Pancreas (tissue), 10 donors: ENCODE measurements around the gene NR2F6. TPM values are rescaled to one million over a fixed set of nuclear protein-coding genes. Genes with fewer than 3 reads are reported as not detected.

Source experiments
- ATAC-seq, 4 donors: fragments of 200-7000 bp; cut with Tn5 transposase; one replicate each; pipeline versions ENCODE4 v1.8.0 to v1.9.1; 2020; ENCODE audit warnings: mild to moderate bottlenecking in 4 of 4, moderate library complexity in 4 of 4
- DNase-seq, 6 donors: peaks; one replicate each; pipeline ENCODE4 v3.0.0-alpha.2; 2020
- FAIRE-seq: peaks from 2 replicates; lab custom pipeline; 2012; peaks lifted over from hg19 to GRCh38; lab: Jason Lieb, UNC
- H3K27ac ChIP-seq, 4 donors: fragments of 200-600 bp; sonication (generic); 1 replicate in 3 of 4; 2 replicates in 1 of 4; pipeline versions ENCODE4 v1.5.0 to v1.8.0; 2020
- H3K27me3 ChIP-seq, 4 donors: fragments of 200-600 bp; one replicate each; pipeline ENCODE4 v1.8.0; 2021
- H3K36me3 ChIP-seq, 3 donors: fragments of 200-600 bp; sonication (generic) in 1 of 3; one replicate each; pipeline versions ENCODE4 v1.5.0 to v1.8.0; 2020 to 2021
- H3K4me1 ChIP-seq, 3 donors: fragments of 200-600 bp; one replicate each; pipeline ENCODE4 v1.8.0; 2021
- H3K4me3 ChIP-seq, 4 donors: fragments of 200-600 bp; sonication (generic) in 2 of 4; one replicate each; pipeline versions ENCODE4 v1.5.0 to v1.8.0; 2020 to 2021
- H3K9me3 ChIP-seq, 4 donors: fragments of 200-600 bp; one replicate each; pipeline ENCODE4 v1.8.0; 2021
- WGBS, 2 donors: extraction: QIAGEN DNeasy Blood & Tissue Kit; methylation state at CpG; one replicate each; pipeline ENCODE4 v1.1.7; 2013; 5-methylcytosine and 5-hydroxymethylcytosine counted together
- intact Hi-C, 3 donors: fragments of 100-400 bp; cut with DNase I; formaldehyde crosslinking; loops; one replicate each; pipeline versions ENCODE4 v1.11.1 to v1.14.2; 2022
- polyA plus RNA-seq, 2 donors: library from polyadenylated mRNA; stranded (reverse); fragments of 200-250 nt; gene quantifications; one replicate each; pipeline ENCODE4 v1.2.3, GENCODE V29; 2013
- total RNA-seq, 6 donors: library from RNA; stranded (reverse); fragmentation: NEBNext Ultra II Directional in 4 of 6; extraction: Animal tissue kit (Norgen Biotek cat#: 25700) in 4 of 6; gene quantifications; one replicate each; pipeline versions ENCODE4 v1.2.1 to v1.2.4, GENCODE V29; 2021 to 2023
- TF ChIP-seq, protein P1 (sequence below), 4 donors: fragments of 200-600 bp; sonication (generic) in 3 of 4; IDR thresholded peaks; one replicate each; pipeline versions ENCODE4 v1.5.0 to v1.8.0; 2021; ENCODE audit warnings: antibody characterized with exemption in 4 of 4
- donor health status: healthy with polysubstance abuse.
- donor health status: DM: no; HTN: no; CAD: no; lungs with moderate emphysema.
- donor health status: DM: no; HTN: no; CAD: no.
- donor health status: control.
- donor health status: control.
- donor health status: Bipolar disorder and iron deficiency.
- donor health status: DM: yes; HTN: yes; CAD: no.
- donor health status: DM: no; HTN: no; CAD: no.
- donor health status: DM: no; HTN: no; CAD: no.
- donor health status: DM: yes; HTN: yes; CAD: no.

NR2F6 gene
- total and polyA plus RNA-seq, 8 donors: 21.3 to 51.2 (median 34.6) TPM

DNA sequence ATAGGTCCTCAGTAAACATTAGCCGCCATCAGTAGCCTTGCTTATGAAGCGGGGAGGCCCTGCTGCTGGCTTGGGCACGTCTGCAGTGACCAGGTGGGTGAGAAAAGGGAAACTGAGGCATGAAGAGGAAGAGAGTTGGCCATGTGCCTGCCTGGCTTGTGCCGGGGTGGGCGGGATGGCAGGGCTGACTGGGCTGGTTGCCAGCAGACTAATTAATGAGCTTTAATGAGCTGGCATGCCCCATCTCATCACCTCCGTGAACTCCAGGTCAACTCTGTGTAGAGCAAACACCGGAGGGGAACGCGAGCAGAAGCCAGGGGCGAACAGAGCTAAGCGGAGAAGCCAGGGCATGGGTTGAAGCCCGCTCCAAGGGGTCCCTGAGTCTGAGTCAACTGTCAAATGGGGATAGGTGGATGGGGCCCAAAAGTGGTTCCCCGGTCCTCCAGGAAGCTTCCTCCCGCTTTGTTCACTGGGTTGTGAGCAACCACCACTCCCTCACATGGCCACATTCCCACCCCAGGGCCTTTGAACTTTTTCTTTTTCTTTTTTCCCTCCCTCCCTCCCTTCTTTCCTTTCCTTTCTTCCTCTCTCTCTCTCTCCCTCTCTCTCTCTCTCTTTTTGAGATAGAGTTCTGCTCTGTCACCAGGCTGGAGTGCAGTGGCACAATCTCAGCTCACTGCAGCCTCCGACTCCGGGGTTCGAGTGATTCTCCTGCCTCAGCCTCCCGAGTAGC, 8.7 kb downstream of the NR2F6 start:
- peaks cover 0 to 19% (median 7%) of the 10 kb centered on the region in 3 donors for H3K36me3 ChIP-seq
- H3K9me3 ChIP-seq: no peaks in the 10 kb centered on the region
- DNase-seq (peak in 1 of 6 donors; percentile 59), ATAC-seq (no peak), FAIRE-seq (no peak)
- WGBS, 2 donors: 79 to 81% methylated on average over 18 of the region's 18 CpGs
- H3K27me3 ChIP-seq: no peaks in the 10 kb centered on the region
- no peak overlapping the region for H3K27ac ChIP-seq
- TF ChIP-seq, protein P1, sequence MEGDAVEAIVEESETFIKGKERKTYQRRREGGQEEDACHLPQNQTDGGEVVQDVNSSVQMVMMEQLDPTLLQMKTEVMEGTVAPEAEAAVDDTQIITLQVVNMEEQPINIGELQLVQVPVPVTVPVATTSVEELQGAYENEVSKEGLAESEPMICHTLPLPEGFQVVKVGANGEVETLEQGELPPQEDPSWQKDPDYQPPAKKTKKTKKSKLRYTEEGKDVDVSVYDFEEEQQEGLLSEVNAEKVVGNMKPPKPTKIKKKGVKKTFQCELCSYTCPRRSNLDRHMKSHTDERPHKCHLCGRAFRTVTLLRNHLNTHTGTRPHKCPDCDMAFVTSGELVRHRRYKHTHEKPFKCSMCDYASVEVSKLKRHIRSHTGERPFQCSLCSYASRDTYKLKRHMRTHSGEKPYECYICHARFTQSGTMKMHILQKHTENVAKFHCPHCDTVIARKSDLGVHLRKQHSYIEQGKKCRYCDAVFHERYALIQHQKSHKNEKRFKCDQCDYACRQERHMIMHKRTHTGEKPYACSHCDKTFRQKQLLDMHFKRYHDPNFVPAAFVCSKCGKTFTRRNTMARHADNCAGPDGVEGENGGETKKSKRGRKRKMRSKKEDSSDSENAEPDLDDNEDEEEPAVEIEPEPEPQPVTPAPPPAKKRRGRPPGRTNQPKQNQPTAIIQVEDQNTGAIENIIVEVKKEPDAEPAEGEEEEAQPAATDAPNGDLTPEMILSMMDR (IDR thresholded peaks at IDR 0.05): no peak
- peaks cover 5 to 21% (median 9%) of the 10 kb centered on the region in 3 donors for H3K4me1 ChIP-seq
- intact Hi-C loops: no loop called here
- H3K4me3 ChIP-seq: no peak overlapping the region

DNA sequence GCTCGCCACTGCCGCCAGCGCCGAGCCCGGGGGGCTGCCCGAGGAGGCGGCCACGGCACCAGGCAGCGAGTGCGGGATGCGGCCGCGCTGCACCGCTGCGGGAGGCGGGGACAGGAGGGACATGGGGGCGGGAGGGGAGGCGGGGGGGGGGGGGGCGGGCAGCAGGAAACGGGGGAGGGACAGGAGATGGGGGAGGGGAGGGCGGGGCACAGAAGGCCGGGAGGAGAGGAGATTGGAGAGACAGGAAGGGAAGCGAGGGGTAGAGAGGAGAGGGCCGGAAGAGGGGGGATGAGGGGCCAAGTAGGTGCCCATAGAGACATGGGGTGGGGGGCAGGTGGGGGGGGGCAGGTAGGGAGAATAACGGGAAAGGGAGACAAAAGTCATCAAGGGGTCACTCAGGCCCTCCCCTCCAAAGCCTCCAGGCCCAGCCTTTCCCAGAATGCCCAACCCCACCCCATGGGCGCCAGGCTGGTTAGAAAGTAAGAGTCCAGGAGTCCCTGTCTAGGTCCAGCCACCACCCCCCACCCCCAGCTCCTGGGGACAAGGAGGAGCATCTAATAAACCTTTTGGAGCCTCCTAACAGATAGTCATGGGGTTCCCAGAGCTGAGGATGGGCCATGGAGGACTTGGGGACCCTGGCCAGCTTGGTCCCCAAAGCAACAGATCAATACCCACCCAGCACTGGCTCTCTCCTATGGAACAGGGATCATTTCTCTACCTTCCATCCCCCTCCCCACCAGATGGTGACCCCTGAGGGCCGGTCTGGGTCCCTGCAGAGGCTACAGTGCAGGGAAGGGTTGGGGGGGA, 9.5 kb downstream of the NR2F6 start:
- H3K36me3 ChIP-seq: peaks cover 0 to 19% (median 8%) of the 10 kb centered on the region in 3 donors
- DNase-seq: peak in 1 of 6 donors; percentile 37
- H3K4me1 ChIP-seq: peaks cover 5 to 21% (median 9%) of the 10 kb centered on the region in 3 donors
- peak overlapping the region; percentile 31 to 59 (median 38) for H3K4me3 ChIP-seq
- H3K27ac ChIP-seq: peak overlapping the region in 3 of 4 donors; percentile 42 to 69 (median 64)
- FAIRE-seq: no peak
- peak; percentile 11 to 46 (median 23) for ATAC-seq
- H3K9me3 ChIP-seq: no peaks in the 10 kb centered on the region
- intact Hi-C loops: no loop called here
- TF ChIP-seq, protein P1 (IDR thresholded peaks at IDR 0.05): no peak
- no peaks in the 10 kb centered on the region for H3K27me3 ChIP-seq
- 14 to 19% methylated on average over 12 to 24 of the region's 27 CpGs for WGBS, 2 donors

DNA sequence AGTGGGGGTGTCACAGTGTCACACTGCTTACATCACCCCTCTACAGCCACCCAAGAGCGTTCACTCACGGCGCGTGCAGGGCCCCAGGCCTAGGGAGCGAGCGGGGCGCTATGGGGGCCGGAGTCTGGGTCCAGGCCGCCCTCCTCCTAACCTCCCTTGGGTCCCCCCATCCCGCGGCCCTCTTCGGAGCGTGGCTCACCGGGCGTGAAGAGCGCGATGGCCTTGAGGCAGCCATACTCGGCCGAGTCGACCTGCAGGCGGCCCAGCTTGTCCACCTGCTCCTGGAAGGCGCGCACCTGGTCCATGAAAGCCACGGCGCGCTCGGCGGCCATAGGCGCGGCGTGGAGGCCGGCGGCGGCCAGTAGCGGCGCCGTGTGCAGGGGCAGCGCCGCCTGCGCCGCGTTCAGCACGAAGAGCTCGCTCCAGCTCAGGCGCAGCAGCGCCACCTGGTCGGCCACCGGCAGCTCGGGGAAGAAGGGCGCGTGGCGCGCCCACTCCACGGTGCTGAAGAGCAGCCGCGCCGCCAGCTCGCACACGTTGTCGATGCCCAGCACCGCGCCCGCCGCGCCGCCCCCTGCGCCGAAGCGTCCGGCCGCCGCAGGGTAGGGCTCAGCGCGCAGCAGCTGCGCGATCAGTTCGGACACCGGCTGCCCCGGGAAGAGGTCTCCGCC, 10.3 kb downstream of the NR2F6 start:
- no peak for FAIRE-seq
- peak overlapping the region; percentile 31 to 59 (median 38) for H3K4me3 ChIP-seq
- intact Hi-C loops: no loop called here

DNA sequence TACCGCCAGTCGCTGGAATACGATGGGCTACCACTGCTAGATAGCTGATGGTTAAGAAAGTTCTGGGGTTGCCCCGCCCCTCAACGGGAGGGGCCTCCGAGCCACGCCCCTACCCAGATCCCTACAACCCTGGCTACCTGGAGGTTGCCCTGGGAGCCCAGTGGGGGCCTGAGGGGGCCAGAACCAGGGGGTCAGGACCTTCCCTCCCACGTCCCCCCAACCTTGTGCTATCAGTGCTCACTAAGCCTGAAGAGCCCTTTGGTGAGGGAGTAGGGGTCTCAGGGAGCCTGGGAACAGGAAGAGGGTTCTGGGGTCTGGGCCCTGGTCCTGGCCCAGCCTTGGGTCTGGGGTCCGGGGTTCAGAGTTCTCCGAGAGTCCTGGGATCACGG, 10.8 kb downstream of the NR2F6 start:
- intact Hi-C loops: no loop called here
- Histone ChIP-seq H3K36me3 (peaks cover 0 to 19% (median 8%) of the 10 kb centered on the region in 3 donors), H3K4me1 (peaks cover 1 to 18% (median 5%) of the 10 kb centered on the region in 3 donors), H3K27me3 (no peaks in the 10 kb centered on the region), H3K4me3 (peak overlapping the region in 1 of 4 donors; percentile 59), H3K9me3 (no peaks in the 10 kb centered on the region), H3K27ac (peak overlapping the region in 3 of 4 donors; percentile 42 to 69 (median 64))
- ATAC-seq: peak; percentile 59 to 81 (median 78)
- FAIRE-seq: no peak
- peak in 3 of 6 donors; percentile 63 to 81 (median 73) for DNase-seq
- TF ChIP-seq, protein P1 (IDR thresholded peaks at IDR 0.05): no peak
- WGBS, 2 donors: 46 to 53% methylated on average over 11 of the region's 11 CpGs

More for the DNA sequence above, 10.3 kb downstream of the NR2F6 start:
- H3K27me3 ChIP-seq: no peaks in the 10 kb centered on the region
- no peaks in the 10 kb centered on the region for H3K9me3 ChIP-seq
- 18 to 26% methylated on average over 51 to 80 of the region's 80 CpGs for WGBS, 2 donors
- DNase-seq (peak; percentile 64 to 84 (median 68)), ATAC-seq (peak; percentile 59 to 88 (median 84))
- peak overlapping the region in 3 of 4 donors; percentile 42 to 69 (median 64) for H3K27ac ChIP-seq
- TF ChIP-seq, protein P1 (IDR thresholded peaks at IDR 0.05): no peak
- peaks cover 0 to 19% (median 8%) of the 10 kb centered on the region in 3 donors for H3K36me3 ChIP-seq
- H3K4me1 ChIP-seq: peaks cover 5 to 21% (median 7%) of the 10 kb centered on the region in 3 donors
